DND-41 (cell line): ENCODE data around the gene POLR2F.

ENCODE experiments used
- EZH2 ChIP-seq: IDR thresholded peaks from 3 replicates; pipeline ENCODE4 v1.6.1; 2012; ENCODE audit warnings: borderline replicate concordance, low read depth, mild to moderate bottlenecking, moderate library complexity, low read length, inconsistent platforms; ENCODE audit not compliant: severe bottlenecking
- TF ChIP-seq, protein P1 (sequence below): IDR thresholded peaks from 2 replicates; pipeline ENCODE4 v1.5.1; 2012; ENCODE audit warnings: borderline replicate concordance, low read length, moderate library complexity, mild to moderate bottlenecking; ENCODE audit not compliant: poor library complexity, severe bottlenecking; ENCODE audit errors: extremely low read depth

- TF ChIP-seq, protein P1, sequence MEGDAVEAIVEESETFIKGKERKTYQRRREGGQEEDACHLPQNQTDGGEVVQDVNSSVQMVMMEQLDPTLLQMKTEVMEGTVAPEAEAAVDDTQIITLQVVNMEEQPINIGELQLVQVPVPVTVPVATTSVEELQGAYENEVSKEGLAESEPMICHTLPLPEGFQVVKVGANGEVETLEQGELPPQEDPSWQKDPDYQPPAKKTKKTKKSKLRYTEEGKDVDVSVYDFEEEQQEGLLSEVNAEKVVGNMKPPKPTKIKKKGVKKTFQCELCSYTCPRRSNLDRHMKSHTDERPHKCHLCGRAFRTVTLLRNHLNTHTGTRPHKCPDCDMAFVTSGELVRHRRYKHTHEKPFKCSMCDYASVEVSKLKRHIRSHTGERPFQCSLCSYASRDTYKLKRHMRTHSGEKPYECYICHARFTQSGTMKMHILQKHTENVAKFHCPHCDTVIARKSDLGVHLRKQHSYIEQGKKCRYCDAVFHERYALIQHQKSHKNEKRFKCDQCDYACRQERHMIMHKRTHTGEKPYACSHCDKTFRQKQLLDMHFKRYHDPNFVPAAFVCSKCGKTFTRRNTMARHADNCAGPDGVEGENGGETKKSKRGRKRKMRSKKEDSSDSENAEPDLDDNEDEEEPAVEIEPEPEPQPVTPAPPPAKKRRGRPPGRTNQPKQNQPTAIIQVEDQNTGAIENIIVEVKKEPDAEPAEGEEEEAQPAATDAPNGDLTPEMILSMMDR = no peak
- TF ChIP-seq EZH2 = no peak
Measured at GRCh38 chr22:37923927-37924326, 29.6 kb upstream of the POLR2F start.
